HepG2 (cell line): ENCODE data around the gene CPB1. TPM values are rescaled to one million over a fixed set of nuclear protein-coding genes. Genes with fewer than 3 reads are reported as not detected.

Source experiments
- ATAC-seq: fragments of 200-7000 bp; cut with Tn5 transposase; 3 replicates; pipeline ENCODE4 v1.9.1; 2020; ENCODE audit warnings: mild to moderate bottlenecking, moderate library complexity
- BruUV-seq: library from RNA; stranded (reverse); fragments of 400-500 nt; replicated peaks from 2 replicates; lab custom pipeline; 2021; lab: Mats Ljungman, UMichigan
- CTCF ChIA-PET: fragments of 300-600 bp; formaldehyde crosslinking; extraction: SDS; loops from one replicate; lab custom pipeline; 2021; ENCODE audit warnings: low total read pairs, inconsistent platforms, low intra/inter-chr PET ratio; lab: Yijun Ruan, JAX
- POLR2A ChIA-PET: fragments of 350-600 bp; sonication (Branson Sonifier 250); formaldehyde crosslinking; loops from one replicate; lab custom pipeline; 2020; ENCODE audit warnings: antibody characterized with exemption, inconsistent platforms; lab: Yijun Ruan, JAX
- DNase-seq: peaks from one replicate; pipeline ENCODE4 v3.0.0-alpha.2; 2015; ENCODE audit warnings: low spot score
- FAIRE-seq: peaks from 3 replicates; lab custom pipeline; 2011; peaks lifted over from hg19 to GRCh38; lab: Jason Lieb, UNC
- H2AFZ ChIP-seq: one replicate; pipeline ENCODE4 v1.6.1; 2011; ENCODE audit warnings: low read length, inconsistent platforms
- H3K27ac ChIP-seq: fragments of 300-600 bp; 3 replicates; pipeline ENCODE4 v1.8.0; 2011; ENCODE audit warnings: mixed run types, mild to moderate bottlenecking, mixed read lengths, low read length, inconsistent platforms; ENCODE audit not compliant: insufficient read depth; ENCODE audit errors: extremely low read length
- H3K27me3 ChIP-seq, 2 experiments: fragments of 200-600 bp in 1 of 2; 2 replicates in 1 of 2; 3 replicates in 1 of 2; pipeline versions ENCODE4 v1.6.0 to v1.8.0; 2011; ENCODE audit warnings: low read length in 2 of 2, mild to moderate bottlenecking in 2 of 2, moderate library complexity in 2 of 2, inconsistent platforms in 1 of 2; ENCODE audit not compliant: insufficient read depth in 2 of 2, control insufficient read depth in 1 of 2
- H3K36me3 ChIP-seq, 2 experiments: fragments of 200-600 bp in 1 of 2; replicated peaks in 1 of 2; 2 replicates in 1 of 2; 3 replicates in 1 of 2; pipeline versions ENCODE4 v1.5.1 to v1.8.0; 2011; ENCODE audit warnings: low read length in 2 of 2, inconsistent platforms in 1 of 2; ENCODE audit not compliant: insufficient read depth in 2 of 2, control insufficient read depth in 1 of 2
- H3K4me1 ChIP-seq: 2 replicates; pipeline ENCODE4 v1.5.1; 2012; ENCODE audit warnings: low read length, inconsistent platforms; ENCODE audit not compliant: insufficient read depth
- H3K4me2 ChIP-seq: 2 replicates; pipeline ENCODE4 v1.6.0; 2011; ENCODE audit warnings: low read depth, low read length, inconsistent platforms
- H3K4me3 ChIP-seq, 3 experiments: fragments of 200-600 bp in 1 of 3; sonication (generic), shearing (Covaris generic) in 1 of 3; replicated peaks in 1 of 3; 2 replicates each; pipeline ENCODE4 v1.5.1; 2011 to 2016; ENCODE audit warnings: low read length in 3 of 3, inconsistent platforms in 2 of 3, low read depth in 2 of 3, mild to moderate bottlenecking in 2 of 3, control low read depth in 1 of 3, mixed read lengths in 1 of 3; ENCODE audit not compliant: insufficient read depth in 1 of 3
- H3K79me2 ChIP-seq: one replicate; pipeline ENCODE4 v1.6.1; 2011; ENCODE audit warnings: low read length, inconsistent platforms; ENCODE audit not compliant: insufficient read depth
- H3K9ac ChIP-seq: 2 replicates; pipeline ENCODE4 v1.6.0; 2011; ENCODE audit warnings: mild to moderate bottlenecking, low read depth, low read length, inconsistent platforms; ENCODE audit not compliant: insufficient read depth
- H3K9me3 ChIP-seq: 2 replicates; pipeline ENCODE4 v1.5.1; 2012; ENCODE audit warnings: mild to moderate bottlenecking, low read length
- H4K20me1 ChIP-seq: 2 replicates; pipeline ENCODE4 v1.6.0; 2011; ENCODE audit warnings: inconsistent platforms, mild to moderate bottlenecking, low read length, moderate library complexity; ENCODE audit not compliant: insufficient read depth
- BRCA1 ChIP-seq: sonication (generic); formaldehyde crosslinking; IDR thresholded peaks from 2 replicates; pipeline ENCODE4 v1.4.0; 2020; ENCODE audit warnings: missing genetic modification reagents
- E2F5 ChIP-seq: sonication (generic); formaldehyde crosslinking; conservative IDR thresholded peaks from 2 replicates; pipeline ENCODE4 v1.4.0; 2020; ENCODE audit warnings: missing genetic modification reagents
- ETV6 ChIP-seq: sonication (generic); formaldehyde crosslinking; conservative IDR thresholded peaks from 2 replicates; pipeline ENCODE4 v1.4.0; 2020; ENCODE audit warnings: missing genetic modification reagents
- PCBP2 ChIP-seq: fragments of 200-400 bp; formaldehyde crosslinking; optimal IDR thresholded peaks from 2 replicates; pipeline ENCODE3; 2018; ENCODE audit warnings: low read length, low read depth; ENCODE audit not compliant: poor library complexity, severe bottlenecking
- SOX6 ChIP-seq, 2 experiments: fragments of 450-650 bp in 1 of 2; sonication (generic) in 1 of 2; formaldehyde crosslinking in 1 of 2; IDR thresholded peaks; 2 replicates each; pipeline versions ENCODE4 v1.4.0 to v1.6.1; 2017 to 2020; ENCODE audit warnings: antibody characterized with exemption in 1 of 2, mild to moderate bottlenecking in 1 of 2, missing genetic modification reagents in 1 of 2
- ZMYM3 ChIP-seq: sonication (generic); formaldehyde crosslinking; IDR thresholded peaks from 2 replicates; pipeline ENCODE4 v1.5.1; 2020; ENCODE audit warnings: mild to moderate bottlenecking, missing genetic modification reagents
- ZNF367 ChIP-seq: sonication (generic); formaldehyde crosslinking; IDR thresholded peaks from 2 replicates; pipeline ENCODE4 v1.4.0; 2020; ENCODE audit warnings: missing genetic modification reagents, borderline replicate concordance
- ZNF512B ChIP-seq: sonication (generic); formaldehyde crosslinking; IDR thresholded peaks from 2 replicates; pipeline ENCODE4 v1.5.1; 2020; ENCODE audit warnings: missing genetic modification reagents, mild to moderate bottlenecking, borderline replicate concordance
- WGBS: methylation state at CpG from one replicate; pipeline ENCODE4 v1.1.6; 2017; ENCODE audit warnings: low lambda C conversion rate; 5-methylcytosine and 5-hydroxymethylcytosine counted together
- in situ Hi-C: cut with HindIII; loops from 2 replicates; pipeline ENCODE4 v1.10.0; 2017; ENCODE audit warnings: low pct_unique_long_range_greater_than_20kb; ENCODE audit not compliant: extremely low pct_ligation_motif_present
- intact Hi-C: fragments of 100-400 bp; cut with micrococcal nuclease; formaldehyde crosslinking; loops from one replicate; pipeline ENCODE4 v1.10.0; 2022; ENCODE audit not compliant: unreplicated experiment
- polyA plus RNA-seq, 8 experiments: library from polyadenylated mRNA; depleted of rRNA in 3 of 8; stranded (reverse) in 7 of 8; unstranded in 1 of 8; fragments of >200 nt; fragmentation: Illumina TruSeq in 4 of 8; extraction: Trizol in 4 of 8; gene quantifications; 2 replicates each; pipeline versions ENCODE4 v1.2.1 to v1.2.3, GENCODE V29; 2011 to 2016; ENCODE audit warnings: low read depth in 4 of 8, missing spikeins in 1 of 8, mixed read lengths in 1 of 8; ENCODE audit not compliant: insufficient read depth in 1 of 8
- total RNA-seq, 5 experiments: library from RNA; depleted of rRNA; stranded (reverse); fragments of >200 nt; fragmentation: Illumina TruSeq; extraction: Trizol; gene quantifications; 2 replicates each; pipeline ENCODE4 v1.2.3, GENCODE V29; 2016; ENCODE audit warnings: low read depth in 1 of 5
- TF ChIP-seq, protein P1 (sequence below): sonication (generic); formaldehyde crosslinking; IDR thresholded peaks from 2 replicates; pipeline ENCODE4 v1.4.0; 2020; ENCODE audit warnings: low read depth, mild to moderate bottlenecking, missing genetic modification reagents

CPB1 gene
- total and polyA plus RNA-seq, 2 of the 13 experiments (the other 11 are each of a cell fraction or from before 2014, with no cell fraction given) = not detected

- in situ Hi-C loops = no loop called here
- BruUV-seq = no TSS peak
Observed at GRCh38 chr3:148792516-148792915, 35.1 kb upstream of the CPB1 start.

More at GRCh38 chr3:148792516-148792915, 35.1 kb upstream of the CPB1 start:
- Histone ChIP-seq H3K4me1 (peaks cover 7% of the 10 kb centered on the region), H3K9me3 (no peaks in the 10 kb centered on the region), H3K4me2 (no peak overlapping the region), H3K79me2 (no peaks in the 10 kb centered on the region), H4K20me1 (no peaks in the 10 kb centered on the region), H2AFZ (no peak overlapping the region), H3K9ac (no peak overlapping the region), H3K27me3 (no peaks in the 10 kb centered on the region), H3K36me3 (no peaks in the 10 kb centered on the region), H3K27ac (no peak overlapping the region), H3K4me3 (no peak overlapping the region)
- no peak for FAIRE-seq
- intact Hi-C loops = no loop called here
- ChIA-PET POLR2A (no interaction called here), CTCF (no interaction called here)
- DNase-seq = no peak
- ATAC-seq = no peak
- WGBS = 90% methylated on average over 1 of the region's 1 CpG
- no peak for TF ChIP-seq ZNF367 (CRISPR knock-in tag)
- TF ChIP-seq E2F5 (CRISPR knock-in tag) = no peak
- no peak for TF ChIP-seq BRCA1
- TF ChIP-seq SOX6 (IDR thresholded peaks at IDR 0.05) = no peak
- no peak for TF ChIP-seq SOX6 (CRISPR knock-in tag; IDR thresholded peaks at IDR 0.05)
- TF ChIP-seq ZMYM3 (CRISPR knock-in tag) = no peak
- TF ChIP-seq, protein P1, sequence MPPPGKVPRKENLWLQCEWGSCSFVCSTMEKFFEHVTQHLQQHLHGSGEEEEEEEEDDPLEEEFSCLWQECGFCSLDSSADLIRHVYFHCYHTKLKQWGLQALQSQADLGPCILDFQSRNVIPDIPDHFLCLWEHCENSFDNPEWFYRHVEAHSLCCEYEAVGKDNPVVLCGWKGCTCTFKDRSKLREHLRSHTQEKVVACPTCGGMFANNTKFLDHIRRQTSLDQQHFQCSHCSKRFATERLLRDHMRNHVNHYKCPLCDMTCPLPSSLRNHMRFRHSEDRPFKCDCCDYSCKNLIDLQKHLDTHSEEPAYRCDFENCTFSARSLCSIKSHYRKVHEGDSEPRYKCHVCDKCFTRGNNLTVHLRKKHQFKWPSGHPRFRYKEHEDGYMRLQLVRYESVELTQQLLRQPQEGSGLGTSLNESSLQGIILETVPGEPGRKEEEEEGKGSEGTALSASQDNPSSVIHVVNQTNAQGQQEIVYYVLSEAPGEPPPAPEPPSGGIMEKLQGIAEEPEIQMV (CRISPR knock-in tag) = no peak
- no peak for TF ChIP-seq ZNF512B (CRISPR knock-in tag)
- no peak for TF ChIP-seq PCBP2
- no peak for TF ChIP-seq ETV6 (CRISPR knock-in tag)
- TF ChIP-seq, all 625 proteins: peak for 0
